IPS DF 6.9 (cell line): ENCODE results near the gene ZNF559.

Experiments
- DNase-seq: peaks from one replicate; pipeline ENCODE4 v3.0.0-alpha.2; 2013; ENCODE audit warnings: low read depth, low spot score
- H3K27ac ChIP-seq: one replicate; pipeline ENCODE4 v1.5.1; 2013; ENCODE audit warnings: low read length, control low read depth
- H3K27me3 ChIP-seq: 2 replicates; pipeline ENCODE4 v1.6.1; 2013; ENCODE audit warnings: mild to moderate bottlenecking, low read length; ENCODE audit not compliant: control insufficient read depth, insufficient read depth
- H3K36me3 ChIP-seq: 2 replicates; pipeline ENCODE4 v1.6.1; 2013; ENCODE audit warnings: low read length; ENCODE audit not compliant: control insufficient read depth, insufficient read depth
- H3K4me1 ChIP-seq: 2 replicates; pipeline ENCODE4 v1.6.1; 2013; ENCODE audit warnings: low read length; ENCODE audit not compliant: control insufficient read depth, insufficient read depth
- H3K4me3 ChIP-seq: 2 replicates; pipeline ENCODE4 v1.5.1; 2013; ENCODE audit warnings: mild to moderate bottlenecking, low read length
- H3K9me3 ChIP-seq: 2 replicates; pipeline ENCODE4 v1.6.1; 2013; ENCODE audit warnings: low read length, inconsistent platforms; ENCODE audit not compliant: control insufficient read depth, insufficient read depth
- WGBS: extraction: QIAGEN DNeasy Blood & Tissue Kit; methylation state at CpG from one replicate; pipeline ENCODE4 v1.1.7; 2013; ENCODE audit warnings: mixed read lengths, missing lambda C conversion rate; ENCODE audit not compliant: insufficient read length, insufficient coverage; 5-methylcytosine and 5-hydroxymethylcytosine counted together

Gene ZNF559

DNA sequence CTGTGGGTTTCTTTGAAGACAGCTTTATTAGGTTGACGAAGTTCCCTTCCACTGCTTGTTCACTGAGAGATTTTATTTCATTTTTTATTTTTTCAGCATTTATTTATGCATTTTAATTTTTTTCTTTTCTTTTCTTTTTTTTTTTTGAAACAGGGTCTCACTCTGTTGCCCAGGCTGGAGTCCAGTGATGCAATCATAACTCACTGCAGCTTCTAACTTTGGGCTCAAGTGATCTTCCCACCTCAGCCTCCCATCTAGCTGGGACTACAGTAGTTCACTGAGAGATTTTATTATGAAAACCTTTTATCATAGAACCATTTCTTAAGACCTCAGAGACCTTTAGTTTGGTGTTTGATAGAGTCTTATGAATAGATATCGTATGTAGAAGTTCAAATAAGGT is 28.5 kb downstream of the ZNF559 start:
- H3K36me3 ChIP-seq = no peaks in the 10 kb centered on the region
- no peaks in the 10 kb centered on the region; the same call in 1 of the 2 replicates for H3K4me1 ChIP-seq
- no peak overlapping the region for H3K27ac ChIP-seq
- no peak overlapping the region for H3K4me3 ChIP-seq
- no CpG with 5 or more reads among the region's 2 CpGs for WGBS
- no peak for DNase-seq
- no peaks in the 10 kb centered on the region for H3K27me3 ChIP-seq
- peaks cover 4% of the 10 kb centered on the region for H3K9me3 ChIP-seq

DNA sequence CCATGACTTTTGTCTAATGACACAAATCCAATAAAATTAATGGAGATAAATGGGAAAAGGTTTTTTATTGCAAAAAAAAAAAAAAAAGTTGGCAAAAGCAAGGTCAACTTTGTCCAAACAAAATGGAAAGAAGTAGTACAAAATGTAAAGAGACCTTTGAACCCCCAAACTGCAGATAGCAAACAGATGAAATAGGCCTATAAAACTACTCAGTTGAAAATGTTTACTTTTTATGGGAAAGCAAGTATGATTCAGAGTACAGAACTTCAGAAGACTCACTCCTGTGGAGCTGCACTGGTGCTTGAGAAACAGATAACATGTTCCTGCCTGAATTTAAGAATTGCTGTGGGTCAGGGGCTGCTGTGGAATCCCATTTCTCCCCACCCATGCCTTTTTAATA is 29.0 kb downstream of the ZNF559 start:
- Histone ChIP-seq H3K4me1 (no peaks in the 10 kb centered on the region; the same call in 1 of the 2 replicates), H3K27me3 (no peaks in the 10 kb centered on the region), H3K4me3 (no peak overlapping the region), H3K9me3 (peaks cover 6% of the 10 kb centered on the region), H3K36me3 (no peaks in the 10 kb centered on the region), H3K27ac (no peak overlapping the region)
- DNase-seq = no peak

DNA sequence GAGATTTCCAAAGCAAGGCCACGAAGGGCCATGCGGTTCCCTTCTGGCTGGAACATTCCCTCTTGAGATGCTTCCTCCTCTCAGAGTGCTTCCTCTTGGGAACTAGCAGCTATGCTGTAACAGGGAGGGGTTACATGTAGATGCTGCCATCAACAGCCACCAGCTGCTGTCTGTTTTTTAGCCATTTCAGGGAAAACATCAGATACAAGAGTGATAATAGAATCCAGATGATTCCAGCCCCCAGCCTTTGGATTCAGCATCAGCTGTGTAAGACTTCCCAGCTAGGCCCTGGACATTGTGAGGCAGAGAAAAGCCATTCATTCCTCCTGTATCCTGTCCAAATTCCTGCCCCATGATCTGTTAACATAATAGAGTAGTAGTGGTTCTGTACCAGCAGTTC is 30.7 kb downstream of the ZNF559 start:
- no peaks in the 10 kb centered on the region for H3K4me1 ChIP-seq
- peaks cover 4% of the 10 kb centered on the region for H3K9me3 ChIP-seq
- H3K36me3 ChIP-seq = no peaks in the 10 kb centered on the region
- DNase-seq = no peak
- no CpG with 5 or more reads among the region's 2 CpGs for WGBS
- no peak overlapping the region for H3K27ac ChIP-seq
- no peaks in the 10 kb centered on the region for H3K27me3 ChIP-seq
- no peak overlapping the region for H3K4me3 ChIP-seq

DNA sequence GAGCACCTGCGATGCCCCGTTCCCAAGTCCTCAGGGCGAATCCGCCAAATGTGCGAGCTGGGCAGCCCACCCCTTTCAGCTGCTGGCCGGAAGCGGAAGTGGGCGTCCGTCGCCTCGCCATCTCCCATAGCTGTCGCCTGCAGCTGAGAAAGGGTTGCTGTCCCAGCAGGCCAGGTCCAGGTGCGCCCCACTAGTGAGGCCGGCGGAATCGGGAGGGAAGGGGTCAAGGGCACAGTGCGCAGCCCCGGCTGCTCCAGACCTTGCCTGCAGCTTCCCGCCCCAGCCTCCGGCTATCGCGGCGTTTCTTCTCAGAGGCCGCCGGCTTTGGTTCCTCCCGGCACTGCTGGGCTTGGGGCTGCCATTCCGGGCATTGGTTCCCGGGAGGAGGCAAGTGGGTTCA is 38.9 kb downstream of the ZNF559 start, which contains the start of gene ZNF177:
ZNF177 (plus strand) TSS at position 109 of the 400 bp plus-strand sequence. CDS start 15,299 bp downstream, outside the sequence.
- H3K4me1 ChIP-seq = no peaks in the 10 kb centered on the region
- H3K4me3 ChIP-seq = no peak within 1 kb of the TSS
- H3K27ac ChIP-seq = no peak within 1 kb of the TSS
- H3K9me3 ChIP-seq = peaks cover 9% of the 10 kb centered on the region
- DNase-seq = no peak
- no peaks in the 10 kb centered on the region for H3K36me3 ChIP-seq
- WGBS = no CpG with 5 or more reads among the region's 28 CpGs
- H3K27me3 ChIP-seq = no peaks in the 10 kb centered on the region

DNA sequence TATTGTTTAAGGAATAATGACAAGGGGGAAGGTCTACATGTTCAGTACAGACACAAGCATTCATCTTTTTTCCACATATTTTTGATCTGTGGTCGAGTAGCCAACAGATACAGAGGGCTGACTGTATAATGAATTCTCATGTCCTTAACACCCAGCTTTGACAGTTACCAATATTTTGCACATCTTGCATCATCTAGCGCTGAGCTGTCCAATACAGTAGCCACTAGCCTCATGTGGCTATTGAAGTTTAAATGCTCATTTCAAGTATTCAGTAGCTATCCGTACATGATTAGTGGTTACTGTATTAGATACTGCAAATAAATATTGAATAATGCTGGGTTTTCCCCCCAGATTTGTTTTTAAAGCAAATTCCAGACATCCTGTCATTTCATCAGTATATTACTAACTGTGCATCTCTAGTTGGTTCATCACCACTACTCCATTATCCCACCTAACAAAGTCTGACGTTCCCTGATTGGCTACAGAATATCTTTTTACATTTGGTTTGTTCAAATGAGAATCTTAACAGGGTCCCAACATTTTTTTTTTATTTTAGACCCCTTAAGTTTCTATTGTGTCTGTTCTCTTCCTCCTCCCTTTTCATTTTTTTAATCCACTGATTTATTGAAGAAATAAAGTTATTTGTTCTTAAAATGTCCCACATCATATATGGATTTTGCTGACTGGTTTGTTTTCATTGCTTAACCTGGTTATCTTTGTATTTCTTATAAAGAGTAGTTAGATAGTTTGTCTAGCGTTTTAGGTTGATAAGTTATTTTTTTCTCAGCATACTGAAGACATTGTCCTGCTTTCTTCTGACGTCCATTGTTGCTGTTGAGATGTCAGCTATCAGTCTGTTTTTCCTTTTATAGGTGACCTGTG is 47.0 kb downstream of the ZNF559 start:
- H3K9me3 ChIP-seq = peaks cover 5% of the 10 kb centered on the region
- no peaks in the 10 kb centered on the region for H3K36me3 ChIP-seq
- H3K4me1 ChIP-seq = no peaks in the 10 kb centered on the region
- WGBS = no CpG with 5 or more reads among the region's 6 CpGs
- no peak overlapping the region for H3K4me3 ChIP-seq
- H3K27ac ChIP-seq = no peak overlapping the region
- H3K27me3 ChIP-seq = no peaks in the 10 kb centered on the region
- DNase-seq = no peak

DNA sequence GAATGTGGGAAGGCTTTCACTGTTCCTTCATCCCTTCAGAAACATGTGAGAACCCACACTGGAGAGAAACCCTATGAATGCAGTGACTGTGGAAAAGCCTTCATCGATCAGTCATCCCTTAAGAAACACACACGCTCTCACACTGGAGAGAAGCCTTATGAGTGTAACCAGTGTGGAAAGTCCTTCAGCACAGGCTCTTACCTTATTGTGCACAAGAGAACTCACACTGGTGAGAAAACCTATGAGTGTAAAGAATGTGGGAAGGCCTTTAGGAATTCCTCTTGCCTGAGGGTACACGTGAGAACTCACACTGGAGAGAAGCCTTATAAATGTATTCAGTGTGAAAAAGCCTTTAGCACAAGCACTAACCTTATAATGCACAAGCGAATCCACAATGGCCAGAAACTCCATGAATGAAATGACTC is 57.4 kb downstream of the ZNF559 start:
- Histone ChIP-seq H3K4me1 (no peaks in the 10 kb centered on the region), H3K27me3 (no peaks in the 10 kb centered on the region), H3K36me3 (no peaks in the 10 kb centered on the region), H3K4me3 (no peak overlapping the region), H3K27ac (no peak overlapping the region), H3K9me3 (peaks cover 9% of the 10 kb centered on the region)
- no peak for DNase-seq
- WGBS = no CpG with 5 or more reads among the region's 4 CpGs
